Neuronal stem cell (in vitro differentiated cells): Measurements from ENCODE around the gene PCDHB1.

Source experiments
- DNase-seq: peaks from one replicate; pipeline ENCODE4 v3.0.0-alpha.2; 2013; ENCODE audit warnings: low spot score
- H2AFZ ChIP-seq: one replicate; pipeline ENCODE4 v1.6.1; 2013; ENCODE audit warnings: mild to moderate bottlenecking, low read length, inconsistent platforms
- H2AK5ac ChIP-seq: 2 replicates; pipeline ENCODE4 v1.6.1; 2013; ENCODE audit warnings: low read depth, mild to moderate bottlenecking, inconsistent platforms, low read length, moderate library complexity, mixed read lengths
- H2BK120ac ChIP-seq: 2 replicates; pipeline ENCODE4 v1.6.1; 2013; ENCODE audit warnings: low read depth, mild to moderate bottlenecking, inconsistent platforms, low read length, moderate library complexity, mixed read lengths
- H2BK12ac ChIP-seq: one replicate; pipeline ENCODE4 v1.6.1; 2013; ENCODE audit warnings: low read length, inconsistent platforms
- H2BK15ac ChIP-seq: 2 replicates; pipeline ENCODE4 v1.6.1; 2013; ENCODE audit warnings: mild to moderate bottlenecking, low read length, inconsistent platforms, mixed read lengths
- H2BK5ac ChIP-seq: one replicate; pipeline ENCODE4 v1.6.1; 2013; ENCODE audit warnings: inconsistent platforms, mild to moderate bottlenecking, low read length, moderate library complexity
- H3K14ac ChIP-seq: one replicate; pipeline ENCODE4 v1.6.1; 2013; ENCODE audit warnings: low read length, inconsistent platforms
- H3K18ac ChIP-seq: 2 replicates; pipeline ENCODE4 v1.6.1; 2013; ENCODE audit warnings: low read length, inconsistent platforms
- H3K23ac ChIP-seq: 2 replicates; pipeline ENCODE4 v1.6.1; 2013; ENCODE audit warnings: low read depth, mild to moderate bottlenecking, mixed read lengths, low read length, inconsistent platforms; ENCODE audit not compliant: poor library complexity
- H3K27ac ChIP-seq: replicated peaks from 3 replicates; pipeline ENCODE4 v1.5.1; 2013; ENCODE audit warnings: low read length, inconsistent platforms
- H3K27me3 ChIP-seq, 3 experiments: 2 replicates each; pipeline ENCODE4 v1.6.1; 2013; ENCODE audit warnings: low read length in 3 of 3, mild to moderate bottlenecking in 2 of 3, inconsistent platforms in 1 of 3, low read depth in 1 of 3, mixed read lengths in 1 of 3, moderate library complexity in 1 of 3; ENCODE audit not compliant: control insufficient read depth in 3 of 3, insufficient read depth in 3 of 3
- H3K36me3 ChIP-seq, 2 donors: replicated peaks in 1 of 2; 2 replicates each; pipeline ENCODE4 v1.6.1; 2013; ENCODE audit warnings: low read length in 2 of 2; ENCODE audit not compliant: control insufficient read depth in 2 of 2, insufficient read depth in 2 of 2
- H3K4ac ChIP-seq: 2 replicates; pipeline ENCODE4 v1.6.1; 2013; ENCODE audit warnings: inconsistent platforms, mild to moderate bottlenecking, low read length, moderate library complexity
- H3K4me1 ChIP-seq, 2 donors: 1 replicate in 1 of 2; 2 replicates in 1 of 2; pipeline ENCODE4 v1.6.1; 2013; ENCODE audit warnings: low read length in 2 of 2, low read depth in 1 of 2; ENCODE audit not compliant: control insufficient read depth in 2 of 2, insufficient read depth in 1 of 2
- H3K4me2 ChIP-seq: one replicate; pipeline ENCODE4 v1.6.1; 2013; ENCODE audit warnings: mild to moderate bottlenecking, low read length, inconsistent platforms; ENCODE audit not compliant: insufficient read depth, poor library complexity, severe bottlenecking
- H3K4me3 ChIP-seq, 2 donors: 2 replicates each; pipeline ENCODE4 v1.5.1; 2013; ENCODE audit warnings: low read length in 2 of 2, mild to moderate bottlenecking in 2 of 2, inconsistent platforms in 1 of 2, moderate library complexity in 1 of 2
- H3K79me1 ChIP-seq: one replicate; pipeline ENCODE4 v1.6.1; 2013; ENCODE audit warnings: low read depth, mild to moderate bottlenecking, inconsistent platforms, low read length, moderate library complexity
- H3K9ac ChIP-seq: one replicate; pipeline ENCODE4 v1.6.1; 2013; ENCODE audit warnings: mild to moderate bottlenecking, low read depth, low read length, inconsistent platforms; ENCODE audit not compliant: poor library complexity
- H3K9me3 ChIP-seq, 2 donors: replicated peaks in 1 of 2; 2 replicates each; pipeline versions ENCODE3 to v1.6.1; 2013; ENCODE audit warnings: low read length in 2 of 2, mild to moderate bottlenecking in 2 of 2, inconsistent platforms in 1 of 2, low read depth in 1 of 2, mixed read lengths in 1 of 2, moderate library complexity in 1 of 2; ENCODE audit not compliant: control insufficient read depth in 2 of 2, insufficient read depth in 1 of 2
- H4K8ac ChIP-seq: one replicate; pipeline ENCODE4 v1.6.1; 2013; ENCODE audit warnings: low read depth, mild to moderate bottlenecking, inconsistent platforms, low read length, moderate library complexity
- H4K91ac ChIP-seq: one replicate; pipeline ENCODE4 v1.6.1; 2013; ENCODE audit warnings: low read length, low read depth, mild to moderate bottlenecking, inconsistent platforms; ENCODE audit not compliant: poor library complexity
- WGBS, 2 donors: extraction: QIAGEN DNeasy Blood & Tissue Kit; methylation state at CpG; one replicate each; pipeline ENCODE4 v1.1.7; 2013; ENCODE audit warnings: missing lambda C conversion rate in 2 of 2, mixed read lengths in 1 of 2; ENCODE audit not compliant: insufficient read length in 2 of 2, insufficient replicate concordance in 1 of 2; ENCODE audit errors: extremely low coverage in 2 of 2; 5-methylcytosine and 5-hydroxymethylcytosine counted together

The PCDHB1 gene

GRCh38 chr5:141010047-141010793, 41.0 kb upstream of the PCDHB1 start:
- Histone ChIP-seq H3K4me3 (no peak overlapping the region), H2BK5ac (no peak overlapping the region), H3K36me3 (peaks cover 0 to 20% of the 10 kb centered on the region in 2 donors), H3K14ac (no peak overlapping the region), H2BK12ac (no peak overlapping the region), H3K4me1 (no peaks in the 10 kb centered on the region), H3K4ac (no peak overlapping the region), H3K79me1 (no peaks in the 10 kb centered on the region), H4K91ac (no peak overlapping the region), H2AFZ (no peak overlapping the region), H2AK5ac (no peak overlapping the region), H3K18ac (no peak overlapping the region), H3K23ac (peak overlapping the region; percentile 23), H2BK15ac (no peak overlapping the region), H3K9me3 (no peaks in the 10 kb centered on the region), H3K4me2 (no peak overlapping the region), H3K27me3 (no peaks in the 10 kb centered on the region), H2BK120ac (no peak overlapping the region), H3K27ac (no peak overlapping the region), H3K9ac (no peak overlapping the region), H4K8ac (no peak overlapping the region)
- no peak for DNase-seq
- no CpG with 5 or more reads among the region's 12 CpGs for WGBS, 2 donors

- Histone ChIP-seq H2AFZ (no peak overlapping the region), H3K27ac (no peak overlapping the region), H3K27me3 (no peaks in the 10 kb centered on the region), H2BK120ac (no peak overlapping the region), H2BK5ac (no peak overlapping the region), H3K4me3 (no peak overlapping the region), H3K4me2 (no peak overlapping the region), H3K36me3 (no peaks in the 10 kb centered on the region), H4K91ac (no peak overlapping the region), H3K4me1 (no peaks in the 10 kb centered on the region), H3K9me3 (no peaks in the 10 kb centered on the region), H2BK12ac (no peak overlapping the region), H3K14ac (no peak overlapping the region), H3K23ac (no peak overlapping the region), H3K18ac (no peak overlapping the region), H2BK15ac (no peak overlapping the region), H3K79me1 (no peaks in the 10 kb centered on the region), H4K8ac (no peak overlapping the region), H3K9ac (no peak overlapping the region), H3K4ac (no peak overlapping the region), H2AK5ac (no peak overlapping the region)
- no peak for DNase-seq
Measured at GRCh38 chr5:141017943-141018342, 33.2 kb upstream of the PCDHB1 start.

- H2BK15ac ChIP-seq, result no peak overlapping the region
- no peak overlapping the region for H3K23ac ChIP-seq
- no peak overlapping the region for H2BK120ac ChIP-seq
- H3K79me1 ChIP-seq, result no peaks in the 10 kb centered on the region
- H4K8ac ChIP-seq, result no peak overlapping the region
- no peak overlapping the region for H3K27ac ChIP-seq
- H3K4me1 ChIP-seq, result no peaks in the 10 kb centered on the region
- DNase-seq, result no peak
- no CpG with 5 or more reads among the region's 1 CpG for WGBS, 2 donors
- no peak overlapping the region for H2AK5ac ChIP-seq
- no peak overlapping the region for H2BK5ac ChIP-seq
- H3K9ac ChIP-seq, result no peak overlapping the region
- no peak overlapping the region for H3K4me3 ChIP-seq
- H3K9me3 ChIP-seq, result no peaks in the 10 kb centered on the region
- no peaks in the 10 kb centered on the region for H3K36me3 ChIP-seq
- H3K18ac ChIP-seq, result no peak overlapping the region
- H3K27me3 ChIP-seq, result peaks cover 0 to under 1% (median 0%) of the 10 kb centered on the region in 3 experiments
- no peak overlapping the region for H3K14ac ChIP-seq
- no peak overlapping the region for H2BK12ac ChIP-seq
- H3K4me2 ChIP-seq, result no peak overlapping the region
- H4K91ac ChIP-seq, result no peak overlapping the region
- no peak overlapping the region for H2AFZ ChIP-seq
- no peak overlapping the region for H3K4ac ChIP-seq
Measured at GRCh38 chr5:141022384-141022783, 28.8 kb upstream of the PCDHB1 start.

GRCh38 chr5:141031006-141031405, 20.2 kb upstream of the PCDHB1 start:
- no CpG with 5 or more reads among the region's 15 CpGs for WGBS, 2 donors
- no peak overlapping the region for H3K18ac ChIP-seq
- H4K91ac ChIP-seq, result no peak overlapping the region
- H3K27ac ChIP-seq, result no peak overlapping the region
- no peak overlapping the region for H3K4me3 ChIP-seq
- no peaks in the 10 kb centered on the region for H3K4me1 ChIP-seq
- H3K36me3 ChIP-seq, result no peaks in the 10 kb centered on the region
- H2BK120ac ChIP-seq, result no peak overlapping the region
- H4K8ac ChIP-seq, result no peak overlapping the region
- H2AFZ ChIP-seq, result no peak overlapping the region
- H3K9me3 ChIP-seq, result no peaks in the 10 kb centered on the region
- no peak overlapping the region for H3K14ac ChIP-seq
- H3K79me1 ChIP-seq, result no peaks in the 10 kb centered on the region
- DNase-seq, result no peak
- no peak overlapping the region for H2BK15ac ChIP-seq
- H3K27me3 ChIP-seq, result peaks cover 0 to 4% (median 0%) of the 10 kb centered on the region in 3 experiments
- H3K9ac ChIP-seq, result no peak overlapping the region
- H3K23ac ChIP-seq, result no peak overlapping the region
- H2BK5ac ChIP-seq, result no peak overlapping the region
- H2BK12ac ChIP-seq, result no peak overlapping the region
- no peak overlapping the region for H3K4me2 ChIP-seq
- H3K4ac ChIP-seq, result no peak overlapping the region
- H2AK5ac ChIP-seq, result no peak overlapping the region
